ENCODE data around the gene SPOP. TPM values are rescaled to one million over a fixed set of nuclear protein-coding genes. Genes with fewer than 3 reads are reported as not detected.

SPOP gene
- total RNA-seq, 4 donors from 2014 or later = 44.5 to 91.5 (median 65.5) TPM

DNA sequence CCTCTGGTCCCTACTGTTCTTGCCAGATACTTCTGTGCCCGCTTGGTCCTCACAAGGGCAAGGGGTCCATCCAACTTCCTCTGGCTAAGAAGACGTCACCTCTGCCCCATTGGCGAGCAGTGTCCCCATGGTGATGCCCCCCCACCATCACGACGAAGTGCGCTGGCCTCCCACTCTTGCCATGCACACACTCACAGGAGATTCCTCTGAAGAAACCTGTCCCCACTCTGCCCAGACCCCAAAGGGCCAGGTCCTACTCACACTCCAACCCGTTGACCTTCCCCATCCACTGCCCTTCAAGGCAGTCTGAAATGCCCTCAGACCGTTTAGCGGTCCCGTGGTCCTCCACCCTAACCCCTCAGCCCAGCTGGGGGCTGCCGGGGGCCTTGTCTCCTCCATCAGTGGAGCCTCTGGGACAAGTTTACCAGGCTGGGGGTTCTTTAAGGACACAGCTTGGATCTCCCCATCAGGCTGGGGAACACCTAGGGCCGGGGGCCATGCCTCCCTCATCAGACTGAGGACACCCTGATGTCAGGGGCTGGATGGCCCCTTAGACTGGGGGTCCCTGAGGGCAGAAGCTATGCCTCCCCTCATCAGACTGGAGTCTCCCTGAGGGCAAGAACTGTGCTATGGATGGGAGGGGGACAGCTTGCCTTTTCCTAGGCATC, 95.7 kb downstream of the SPOP start:
- TF ChIP-seq, protein P1, sequence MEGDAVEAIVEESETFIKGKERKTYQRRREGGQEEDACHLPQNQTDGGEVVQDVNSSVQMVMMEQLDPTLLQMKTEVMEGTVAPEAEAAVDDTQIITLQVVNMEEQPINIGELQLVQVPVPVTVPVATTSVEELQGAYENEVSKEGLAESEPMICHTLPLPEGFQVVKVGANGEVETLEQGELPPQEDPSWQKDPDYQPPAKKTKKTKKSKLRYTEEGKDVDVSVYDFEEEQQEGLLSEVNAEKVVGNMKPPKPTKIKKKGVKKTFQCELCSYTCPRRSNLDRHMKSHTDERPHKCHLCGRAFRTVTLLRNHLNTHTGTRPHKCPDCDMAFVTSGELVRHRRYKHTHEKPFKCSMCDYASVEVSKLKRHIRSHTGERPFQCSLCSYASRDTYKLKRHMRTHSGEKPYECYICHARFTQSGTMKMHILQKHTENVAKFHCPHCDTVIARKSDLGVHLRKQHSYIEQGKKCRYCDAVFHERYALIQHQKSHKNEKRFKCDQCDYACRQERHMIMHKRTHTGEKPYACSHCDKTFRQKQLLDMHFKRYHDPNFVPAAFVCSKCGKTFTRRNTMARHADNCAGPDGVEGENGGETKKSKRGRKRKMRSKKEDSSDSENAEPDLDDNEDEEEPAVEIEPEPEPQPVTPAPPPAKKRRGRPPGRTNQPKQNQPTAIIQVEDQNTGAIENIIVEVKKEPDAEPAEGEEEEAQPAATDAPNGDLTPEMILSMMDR (IDR thresholded peaks at IDR 0.05; ENCODE audit: low read depth) = no peak

DNA sequence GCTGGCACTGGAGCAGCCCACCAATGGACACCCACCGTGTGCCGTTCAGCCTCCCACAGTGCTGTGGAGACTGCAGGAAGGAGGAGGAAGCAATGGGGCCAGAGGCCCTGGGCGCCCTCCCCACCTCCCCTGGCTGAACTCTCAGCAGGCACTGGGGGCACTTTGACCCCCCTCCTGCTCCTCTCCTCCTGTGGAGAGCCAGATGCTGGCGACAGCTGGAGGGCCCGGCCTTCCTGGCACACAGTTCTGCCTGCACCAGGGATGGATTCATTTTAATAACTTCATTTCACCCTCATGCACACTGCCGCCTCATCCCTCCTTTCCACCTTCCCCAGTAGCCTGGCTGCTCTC, 96.3 kb downstream of the SPOP start:
- TF ChIP-seq, protein P1 (IDR thresholded peaks at IDR 0.05; ENCODE audit: low read depth) = no peak

DNA sequence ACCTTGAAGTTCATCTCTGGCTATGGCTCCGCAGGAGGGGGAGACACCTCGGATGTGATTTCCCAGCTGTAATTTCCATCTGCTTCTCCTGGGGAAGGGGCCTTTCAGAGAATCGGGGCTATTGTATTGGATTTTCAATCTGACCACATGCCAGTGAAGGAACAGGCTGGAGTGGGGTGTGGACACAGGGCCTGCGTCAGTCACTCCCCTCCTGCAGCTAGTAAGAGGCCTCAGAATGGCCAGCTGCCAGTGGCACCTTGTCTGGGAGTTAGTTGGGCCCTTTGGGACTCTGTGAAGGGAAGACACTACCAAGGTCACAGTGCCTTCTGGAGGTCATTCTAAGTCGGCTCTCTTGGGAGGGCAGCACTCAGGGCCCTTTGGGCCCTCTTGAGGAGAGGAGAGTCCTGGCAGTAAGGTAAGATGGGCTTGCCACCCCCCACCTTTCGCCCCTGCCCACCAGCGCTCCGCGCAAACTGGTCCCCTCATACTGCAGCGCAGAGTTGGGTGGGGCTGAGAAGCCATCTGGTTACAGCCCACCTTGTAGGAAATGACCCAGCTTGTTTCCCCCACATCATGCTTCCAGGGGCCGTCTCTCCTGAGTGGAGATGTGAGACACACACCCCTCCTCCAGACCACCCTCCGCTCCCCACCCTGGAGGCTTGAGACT, 96.8 kb downstream of the SPOP start:
- TF ChIP-seq, protein P1 (IDR thresholded peaks at IDR 0.05; ENCODE audit: low read depth) = no peak

DNA sequence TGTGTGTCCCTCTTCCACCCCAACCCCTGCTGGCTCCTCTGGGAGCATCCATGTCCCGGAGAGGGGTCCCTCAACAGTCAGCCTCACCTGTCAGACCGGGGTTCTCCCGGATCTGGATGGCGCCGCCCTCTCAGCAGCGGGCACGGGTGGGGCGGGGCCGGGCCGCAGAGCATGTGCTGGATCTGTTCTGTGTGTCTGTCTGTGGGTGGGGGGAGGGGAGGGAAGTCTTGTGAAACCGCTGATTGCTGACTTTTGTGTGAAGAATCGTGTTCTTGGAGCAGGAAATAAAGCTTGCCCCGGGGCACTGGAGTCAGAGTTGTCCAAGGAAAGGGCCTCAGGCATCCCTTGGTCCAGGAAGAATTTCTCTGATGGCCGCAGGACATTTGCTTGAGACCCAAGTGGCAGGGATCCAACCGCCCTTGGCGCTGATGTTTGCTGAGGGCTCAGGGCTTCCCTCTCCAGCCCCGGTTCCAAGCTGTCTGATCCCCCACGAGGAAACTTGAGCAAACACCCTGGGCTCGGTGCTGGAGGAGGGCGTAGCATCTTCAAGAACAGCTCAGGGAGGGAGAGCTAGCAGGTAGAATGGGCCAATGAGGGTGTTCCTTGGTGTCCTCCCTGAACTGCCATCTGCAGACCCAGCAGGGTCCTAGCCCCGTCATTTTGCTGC, 97.7 kb downstream of the SPOP start:
- TF ChIP-seq, protein P1 (IDR thresholded peaks at IDR 0.05; ENCODE audit: low read depth) = no peak

GRCh38 chr17:49579522-49579921, 98.4 kb downstream of the SPOP start:
- TF ChIP-seq, protein P1 (IDR thresholded peaks at IDR 0.05; ENCODE audit: low read depth) = no peak

GRCh38 chr17:49578952-49579500, 98.9 kb downstream of the SPOP start:
- TF ChIP-seq, protein P1 (IDR thresholded peaks at IDR 0.05; ENCODE audit: low read depth) = no peak

DNA sequence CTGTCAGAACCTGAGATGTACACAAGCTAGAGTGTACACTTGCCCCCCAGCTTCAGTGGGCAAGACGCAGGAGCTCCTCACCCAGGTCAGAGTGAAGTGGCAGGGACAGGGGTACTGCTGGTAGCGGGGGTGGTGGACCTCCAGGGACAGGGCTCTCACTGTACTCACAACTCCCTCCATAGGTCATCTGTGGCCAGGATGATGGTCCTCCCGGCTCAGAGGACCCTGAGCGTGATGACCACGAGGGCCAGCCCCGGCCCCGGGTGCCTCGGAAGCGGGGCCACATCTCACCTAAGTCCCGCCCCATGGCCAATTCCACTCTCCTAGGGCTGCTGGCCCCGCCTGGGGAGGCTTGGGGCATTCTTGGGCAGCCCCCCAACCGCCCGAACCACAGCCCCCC, 99.5 kb downstream of the SPOP start:
- TF ChIP-seq, protein P1 (IDR thresholded peaks at IDR 0.05; ENCODE audit: low read depth) = no peak
